HCT116 (cell line): ENCODE measurements around the gene SNX22. TPM values are rescaled to one million over a fixed set of nuclear protein-coding genes. Genes with fewer than 3 reads are reported as not detected.

Source experiments
- ATAC-seq: fragments of 200-7000 bp; cut with Tn5 transposase; 2 replicates; pipeline ENCODE4 v1.9.1; 2020; ENCODE audit warnings: mild to moderate bottlenecking, moderate library complexity
- BruUV-seq: library from RNA; stranded (reverse); fragments of 400-500 nt; replicated peaks from 2 replicates; lab custom pipeline; 2021; lab: Mats Ljungman, UMichigan
- CTCF ChIA-PET: fragments of 300-600 bp; sonication (Branson Sonifier 250); formaldehyde crosslinking; loops from one replicate; lab custom pipeline; 2021; ENCODE audit warnings: antibody characterized with exemption; lab: Charles Lee
- POLR2A ChIA-PET: fragments of 300-600, 350-600 bp; sonication (Branson Sonifier 250); formaldehyde crosslinking; loops from one replicate; lab custom pipeline; 2021; ENCODE audit warnings: antibody characterized with exemption; lab: Charles Lee
- RAD21 ChIA-PET, 2 experiments: fragments of 300-600 bp; sonication (Branson Sonifier 250); formaldehyde crosslinking; loops; one replicate each; lab custom pipeline; 2023; ENCODE audit warnings: low total read pairs in 2 of 2; ENCODE audit not compliant: uncharacterized antibody in 2 of 2, unreplicated experiment in 2 of 2, low non-redundant PET in 1 of 2; lab: Charles Lee
- DNase-seq: peaks from one replicate; pipeline ENCODE4 v3.0.0-alpha.2; 2010; ENCODE audit warnings: low read depth, low spot score
- H2AFZ ChIP-seq: fragments of 200-600 bp; shearing (Covaris generic), sonication (generic); 2 replicates; pipeline ENCODE4 v1.6.1; 2017; ENCODE audit warnings: low read depth, mixed run types, mixed read lengths, antibody characterized with exemption, low read length; ENCODE audit not compliant: poor library complexity, severe bottlenecking
- H3K27ac ChIP-seq: 2 replicates; pipeline ENCODE4 v1.5.1; 2012; ENCODE audit warnings: low read depth, low read length
- H3K27me3 ChIP-seq: fragments of 200-600 bp; sonication (generic); 2 replicates; pipeline ENCODE4 v1.6.1; 2016; ENCODE audit warnings: mixed run types, low read length, mixed read lengths; ENCODE audit not compliant: insufficient read depth
- H3K36me3 ChIP-seq, 2 experiments: fragments of 200-500 bp in 1 of 2; fragments of 200-600 bp in 1 of 2; sonication (Bioruptor generic) in 1 of 2; sonication (generic) in 1 of 2; 2 replicates each; pipeline versions ENCODE4 v1.5.1 to v1.6.1; 2014 to 2016; ENCODE audit warnings: low read length in 2 of 2, inconsistent platforms in 1 of 2, mixed read lengths in 1 of 2, mixed run types in 1 of 2; ENCODE audit not compliant: insufficient read depth in 2 of 2, control insufficient read depth in 1 of 2
- H3K4me1 ChIP-seq, 2 experiments: fragments of 200-600 bp in 1 of 2; sonication (generic) in 1 of 2; 2 replicates each; pipeline versions ENCODE4 v1.5.1 to v1.6.1; 2012 to 2017; ENCODE audit warnings: low read length in 2 of 2, inconsistent platforms in 1 of 2, mild to moderate bottlenecking in 1 of 2, mixed read lengths in 1 of 2, mixed run types in 1 of 2, moderate library complexity in 1 of 2; ENCODE audit not compliant: insufficient read depth in 2 of 2, control insufficient read depth in 1 of 2
- H3K4me2 ChIP-seq: fragments of 200-600 bp; sonication (generic); 2 replicates; pipeline ENCODE4 v1.6.1; 2017; ENCODE audit warnings: mixed run types, low read length, mixed read lengths
- H3K4me3 ChIP-seq, 2 experiments: fragments of 200-600 bp in 1 of 2; sonication (generic) in 1 of 2; replicated peaks in 1 of 2; 2 replicates each; pipeline ENCODE4 v1.5.1; 2011 to 2016; ENCODE audit warnings: low read length in 2 of 2, control low read depth in 1 of 2, low read depth in 1 of 2, mild to moderate bottlenecking in 1 of 2, mixed read lengths in 1 of 2, mixed run types in 1 of 2
- H3K79me2 ChIP-seq: fragments of 200-600 bp; sonication (generic); 2 replicates; pipeline ENCODE4 v1.6.1; 2017; ENCODE audit warnings: mild to moderate bottlenecking, mixed run types, low read length, moderate library complexity, mixed read lengths; ENCODE audit not compliant: insufficient read depth
- H3K9ac ChIP-seq: fragments of 200-600 bp; sonication (generic); 2 replicates; pipeline ENCODE4 v1.6.1; 2016; ENCODE audit warnings: low read length, mixed read lengths
- H3K9me2 ChIP-seq: fragments of 200-600 bp; sonication (generic), shearing (Covaris generic); 2 replicates; pipeline ENCODE4 v1.6.1; 2017; ENCODE audit warnings: mixed run types, mild to moderate bottlenecking, moderate library complexity; ENCODE audit not compliant: insufficient read depth
- H3K9me3 ChIP-seq, 2 experiments: fragments of 200-500 bp in 1 of 2; fragments of 200-600 bp in 1 of 2; sonication (Bioruptor generic) in 1 of 2; sonication (generic) in 1 of 2; 2 replicates each; pipeline ENCODE4 v1.6.1; 2014 to 2017; ENCODE audit warnings: low read length in 2 of 2, mixed read lengths in 2 of 2, inconsistent platforms in 1 of 2, low read depth in 1 of 2, mild to moderate bottlenecking in 1 of 2, mixed run types in 1 of 2, moderate library complexity in 1 of 2; ENCODE audit not compliant: control insufficient read depth in 1 of 2, insufficient read depth in 1 of 2
- H4K20me1 ChIP-seq: fragments of 200-600 bp; sonication (generic), shearing (Covaris generic); 2 replicates; pipeline ENCODE4 v1.6.1; 2017; ENCODE audit warnings: mixed run types, mild to moderate bottlenecking, moderate library complexity; ENCODE audit not compliant: insufficient read depth
- ATF3 ChIP-seq: IDR thresholded peaks from 2 replicates; pipeline ENCODE4 v1.6.1; 2012
- CBX3 ChIP-seq: IDR thresholded peaks from 2 replicates; pipeline ENCODE4 v1.6.1; 2012; ENCODE audit warnings: low read depth
- CEBPB ChIP-seq: IDR thresholded peaks from 2 replicates; pipeline ENCODE4 v1.6.1; 2012; ENCODE audit warnings: low read depth
- CTCF ChIP-seq, 3 experiments: fragments of 200-600 bp in 1 of 3; sonication (generic) in 1 of 3; IDR thresholded peaks in 2 of 3; conservative IDR thresholded peaks in 1 of 3; 2 replicates each; pipeline ENCODE4 v1.5.1; 2012 to 2017; ENCODE audit warnings: low read depth in 2 of 3, low read length in 2 of 3, antibody characterized with exemption in 1 of 3, borderline replicate concordance in 1 of 3, control low read depth in 1 of 3, mild to moderate bottlenecking in 1 of 3, mixed read lengths in 1 of 3, mixed run types in 1 of 3, moderate library complexity in 1 of 3; ENCODE audit not compliant: insufficient read depth in 1 of 3
- EZH2 ChIP-seq: fragments of 200-600 bp; sonication (generic); IDR thresholded peaks from 2 replicates; pipeline ENCODE4 v1.6.1; 2017; ENCODE audit warnings: antibody characterized with exemption, mixed run types
- EZH2phosphoT487 ChIP-seq: fragments of 200-600 bp; IDR thresholded peaks from 2 replicates; pipeline ENCODE4 v1.6.1; 2018; ENCODE audit warnings: antibody characterized with exemption, borderline replicate concordance
- JUND ChIP-seq: IDR thresholded peaks from 2 replicates; pipeline ENCODE4 v1.6.1; 2012
- MAX ChIP-seq: IDR thresholded peaks from 2 replicates; pipeline ENCODE4 v1.6.1; 2012
- POLR2A ChIP-seq: IDR thresholded peaks from 2 replicates; pipeline ENCODE4 v1.7.0; 2011; ENCODE audit warnings: borderline replicate concordance; ENCODE audit not compliant: insufficient read depth, insufficient read length; ENCODE audit errors: extremely low read depth
- POLR2AphosphoS5 ChIP-seq: IDR thresholded peaks from 2 replicates; pipeline ENCODE4 v1.6.1; 2011; ENCODE audit warnings: mild to moderate bottlenecking, low read depth, low read length, moderate library complexity
- RAD21 ChIP-seq: IDR thresholded peaks from 2 replicates; pipeline ENCODE4 v1.6.1; 2012; ENCODE audit warnings: low read depth, mild to moderate bottlenecking
- SIN3A ChIP-seq: IDR thresholded peaks from 2 replicates; pipeline ENCODE4 v1.6.1; 2012; ENCODE audit warnings: low read depth
- SP1 ChIP-seq: IDR thresholded peaks from 2 replicates; pipeline ENCODE4 v1.6.1; 2012; ENCODE audit warnings: low read depth
- TCF7L2 ChIP-seq: IDR thresholded peaks from 2 replicates; pipeline ENCODE4 v1.7.0; 2011; ENCODE audit warnings: borderline replicate concordance, inconsistent platforms; ENCODE audit not compliant: insufficient read depth, insufficient read length; ENCODE audit errors: extremely low read depth
- YY1 ChIP-seq: IDR thresholded peaks from 2 replicates; pipeline ENCODE4 v1.6.1; 2011; ENCODE audit warnings: low read length, low read depth, moderate library complexity, mild to moderate bottlenecking; ENCODE audit not compliant: insufficient replicate concordance; ENCODE audit errors: extremely low read depth
- ZBTB33 ChIP-seq: IDR thresholded peaks from 2 replicates; pipeline ENCODE4 v1.6.1; 2011; ENCODE audit warnings: mild to moderate bottlenecking, low read length, moderate library complexity; ENCODE audit not compliant: insufficient replicate concordance; ENCODE audit errors: extremely low read depth
- ZNF274 ChIP-seq: fragments of 200-500 bp; sonication (Bioruptor generic); IDR thresholded peaks from 2 replicates; pipeline ENCODE4 v1.6.1; 2014; ENCODE audit warnings: mild to moderate bottlenecking, low read depth, low read length, inconsistent platforms
- intact Hi-C: fragments of 100-400 bp; cut with micrococcal nuclease; formaldehyde crosslinking; loops from 2 replicates; pipeline ENCODE4 v1.10.0; 2022
- total RNA-seq: library from RNA; stranded (reverse); gene quantifications from one replicate; pipeline ENCODE4 v1.2.1, GENCODE V29; 2021; ENCODE audit not compliant: unreplicated experiment

Gene SNX22
- total RNA-seq, 1 experiment from 2014 or later, result 6.3 TPM

- Histone ChIP-seq H3K4me3 (no peak overlapping the region), H3K4me2 (0 out of 2 replicates have a peak overlapping the region, but pooled peaks have one; percentile 5), H3K36me3 (no peaks in the 10 kb centered on the region), H3K9ac (no peak overlapping the region), H3K27ac (no peak overlapping the region), H3K9me3 (no peaks in the 10 kb centered on the region), H3K4me1 (peaks cover 6 to 35% of the 10 kb centered on the region in 2 experiments), H2AFZ (no peak overlapping the region), H4K20me1 (no peaks in the 10 kb centered on the region), H3K79me2 (no peaks in the 10 kb centered on the region), H3K27me3 (no peaks in the 10 kb centered on the region), H3K9me2 (no peaks in the 10 kb centered on the region)
- TF ChIP-seq SIN3A, result no peak
- no peak for TF ChIP-seq MAX
- no peak for TF ChIP-seq EZH2phosphoT487
- no peak for TF ChIP-seq POLR2A
- no peak for TF ChIP-seq POLR2AphosphoS5
- TF ChIP-seq RAD21, result peak; percentile 27; the same call in 1 of the 2 replicates
- TF ChIP-seq JUND, result no peak
- no peak for TF ChIP-seq TCF7L2
- no peak for TF ChIP-seq CEBPB
- no peak for TF ChIP-seq EZH2
- TF ChIP-seq ATF3, result no peak
- TF ChIP-seq CTCF (IDR thresholded peaks at IDR 0.05 in 2 of 3, conservative IDR thresholded peaks at IDR 0.05 in 1 of 3; ENCODE audit: borderline replicate concordance in 1 of 3, insufficient read depth in 1 of 3, low read depth in 2 of 3, low read length in 2 of 3), result peak; percentile 21 to 37 (median 26); a peak in 1 of 6 replicates
- TF ChIP-seq ZNF274, result no peak
- no peak for TF ChIP-seq ZBTB33
- TF ChIP-seq CBX3, result no peak
- TF ChIP-seq YY1, result no peak
- TF ChIP-seq SP1, result no peak
- CTCF ChIA-PET, result interaction anchor here (0.7 to 1.2 kb wide), 3 partner anchors 101 to 550 kb away, joined by 3 to 4 read pairs (median 4); no protein-coding TSS in a partner anchor
- no peak for DNase-seq
- POLR2A ChIA-PET, result interaction anchor here (1.1 kb wide), 1 partner anchor 14 kb away, joined by 7 read pairs; the partner anchor contains the start of gene PPIB
- no peak for ATAC-seq
- no TSS peak for BruUV-seq
- RAD21 ChIA-PET, result interaction anchor here in 1 of 2 experiments (1.2 kb wide), 1 partner anchor 540 kb away, joined by 3 read pairs; no protein-coding TSS in a partner anchor
- intact Hi-C loops, result no loop called here
Observed at GRCh38 chr15:64149424-64149823, 2.1 kb upstream of the SNX22 start.
